ENCODE measurements around the gene C19orf67. TPM values are rescaled to one million over a fixed set of nuclear protein-coding genes. Genes with fewer than 3 reads are reported as not detected.

C19orf67 gene
- total RNA-seq, 1 donor from 2014 or later, result not detected

DNA sequence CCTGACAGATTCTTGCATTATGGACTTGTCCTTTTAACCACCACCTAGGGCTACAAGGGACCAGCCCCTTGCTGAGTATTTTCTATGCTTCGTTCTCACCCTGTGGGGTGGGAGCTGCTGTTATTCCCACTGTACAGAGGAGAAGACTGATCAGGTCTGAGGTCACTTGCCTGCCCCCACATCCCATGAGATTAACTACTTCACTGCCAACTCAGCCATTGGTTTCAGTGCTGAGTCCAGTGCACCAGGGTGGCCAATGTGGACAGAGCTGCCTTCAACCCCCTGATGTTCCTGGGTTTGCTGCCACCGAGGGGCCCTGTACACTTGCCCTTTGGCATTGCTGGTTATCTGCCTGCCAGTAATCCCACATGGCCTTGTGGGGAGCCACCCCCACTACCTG is 25.1 kb upstream of the C19orf67 start:
- no peak for DNase-seq (ENCODE audit: low read depth)

DNA sequence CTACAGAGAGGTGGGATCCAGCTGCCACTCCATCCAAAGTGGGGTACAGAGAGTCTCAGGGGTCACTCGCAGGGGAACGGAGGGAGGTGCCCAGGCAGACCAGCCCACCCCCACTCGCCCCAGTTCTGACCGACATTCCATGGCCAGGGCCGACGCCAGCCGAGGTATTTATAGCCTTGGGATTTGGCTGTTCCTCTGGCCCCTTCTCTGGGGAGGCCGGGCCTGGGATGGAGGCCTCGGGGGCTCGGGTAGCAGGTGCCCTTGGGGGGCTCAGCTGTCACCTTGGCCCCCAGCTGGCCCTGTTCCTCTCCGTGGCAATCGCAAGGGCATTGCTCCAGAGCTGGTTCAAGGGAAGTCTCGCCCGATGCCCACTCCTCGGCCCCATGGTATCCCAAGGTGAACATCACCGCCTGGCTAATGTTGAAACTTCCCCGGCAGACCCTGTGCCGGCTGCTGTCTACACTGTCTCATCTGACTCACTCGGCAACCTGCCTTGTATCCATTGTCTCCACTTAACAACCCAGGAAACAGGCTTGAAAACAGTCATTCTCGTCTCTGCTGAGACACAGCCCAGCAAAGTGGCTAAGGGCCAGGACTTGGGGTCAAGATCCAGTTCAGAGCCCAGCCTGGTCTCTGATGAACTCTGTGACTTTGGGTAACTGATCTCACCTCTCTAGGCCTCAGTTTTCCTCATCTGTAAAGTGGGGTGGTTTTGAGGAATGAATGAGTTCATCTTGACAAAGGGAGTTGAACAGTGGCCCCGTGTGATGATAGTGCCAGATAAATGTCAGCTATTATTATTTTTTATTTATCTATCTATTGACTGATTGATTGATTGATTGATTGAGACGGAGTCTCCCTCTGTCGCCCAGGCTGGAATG is 22.2 kb upstream of the C19orf67 start:
- no peak for DNase-seq (ENCODE audit: low read depth)

DNA sequence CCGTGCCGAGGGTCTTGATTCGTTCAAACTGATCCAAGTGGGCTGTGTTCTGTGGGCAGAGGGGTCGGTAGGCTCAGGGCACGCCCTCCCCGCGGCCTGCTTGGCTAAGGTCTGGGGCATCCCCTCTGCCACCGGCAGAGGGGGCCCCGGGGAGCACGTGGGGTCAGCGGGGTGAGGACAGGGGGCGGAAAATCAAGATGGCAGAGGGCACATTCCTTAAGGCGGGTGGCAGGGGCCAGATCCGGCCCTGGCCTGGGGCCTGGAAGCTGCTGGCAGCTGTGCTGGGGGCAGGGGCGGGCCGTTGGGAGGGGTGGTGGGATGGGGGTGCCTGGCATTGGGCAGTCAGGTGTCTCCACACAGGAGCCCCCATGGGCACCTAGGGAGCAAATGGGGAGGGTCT is 21.3 kb upstream of the C19orf67 start:
- DNase-seq (ENCODE audit: low read depth), result no peak

- DNase-seq (ENCODE audit: low read depth), result no peak
Observed at GRCh38 chr19:14105680-14106079, 20.1 kb upstream of the C19orf67 start.

GRCh38 chr19:14103310-14103709 is 17.7 kb upstream of the C19orf67 start:
- peak; percentile 61 for DNase-seq (ENCODE audit: low read depth)

DNA sequence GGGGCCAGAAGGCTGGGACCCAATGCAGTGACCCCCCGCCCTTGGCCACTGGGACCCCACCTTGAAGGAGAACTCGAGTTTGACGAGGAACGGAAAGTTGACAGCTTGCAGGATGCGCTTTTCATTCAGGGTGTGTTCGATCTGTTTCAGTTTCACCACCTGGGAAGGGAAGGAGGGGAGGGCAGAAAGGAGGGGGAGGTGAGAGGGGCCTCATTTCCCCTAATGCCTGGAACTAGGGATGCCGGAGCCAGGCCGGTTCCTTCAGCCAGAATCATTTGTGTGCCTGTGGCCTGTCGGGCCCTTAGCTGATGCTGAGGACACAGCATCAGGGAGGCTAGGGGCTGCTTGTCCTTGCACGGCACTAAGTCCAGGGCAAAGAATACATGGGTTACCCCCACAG is 17.2 kb upstream of the C19orf67 start:
- DNase-seq (ENCODE audit: low read depth), result no peak

DNA sequence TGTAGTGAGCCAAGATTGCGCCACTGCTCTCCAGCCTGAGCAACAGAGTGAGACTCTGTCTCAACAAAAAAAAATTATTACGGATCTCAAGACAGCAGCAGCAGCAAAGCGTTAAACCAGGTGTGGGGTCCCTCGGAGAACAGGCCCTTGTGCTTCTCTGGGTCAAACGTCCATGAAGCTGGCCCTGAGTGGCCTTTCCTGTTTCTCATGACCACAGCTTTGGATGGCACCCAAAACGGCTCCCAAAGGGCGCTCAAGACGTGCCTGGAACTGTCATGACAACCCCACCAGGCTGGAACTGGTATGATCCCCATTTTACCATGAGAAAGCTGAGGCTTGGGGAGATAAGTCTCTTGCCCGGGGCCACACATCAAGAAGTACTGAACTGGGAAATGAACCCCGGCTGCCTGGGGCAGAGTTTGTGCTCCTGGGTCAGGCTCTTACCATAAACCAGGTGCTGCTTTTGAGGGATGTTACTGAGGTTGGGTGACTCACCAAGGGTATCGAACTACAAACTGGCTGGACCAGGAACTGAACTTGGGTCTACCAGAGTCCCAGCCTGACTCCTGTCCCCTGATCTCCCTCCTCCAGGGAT is 16.6 kb upstream of the C19orf67 start:
- DNase-seq (ENCODE audit: low read depth), result no peak

GRCh38 chr19:14101003-14101545 is 15.5 kb upstream of the C19orf67 start:
- DNase-seq (ENCODE audit: low read depth), result no peak

DNA sequence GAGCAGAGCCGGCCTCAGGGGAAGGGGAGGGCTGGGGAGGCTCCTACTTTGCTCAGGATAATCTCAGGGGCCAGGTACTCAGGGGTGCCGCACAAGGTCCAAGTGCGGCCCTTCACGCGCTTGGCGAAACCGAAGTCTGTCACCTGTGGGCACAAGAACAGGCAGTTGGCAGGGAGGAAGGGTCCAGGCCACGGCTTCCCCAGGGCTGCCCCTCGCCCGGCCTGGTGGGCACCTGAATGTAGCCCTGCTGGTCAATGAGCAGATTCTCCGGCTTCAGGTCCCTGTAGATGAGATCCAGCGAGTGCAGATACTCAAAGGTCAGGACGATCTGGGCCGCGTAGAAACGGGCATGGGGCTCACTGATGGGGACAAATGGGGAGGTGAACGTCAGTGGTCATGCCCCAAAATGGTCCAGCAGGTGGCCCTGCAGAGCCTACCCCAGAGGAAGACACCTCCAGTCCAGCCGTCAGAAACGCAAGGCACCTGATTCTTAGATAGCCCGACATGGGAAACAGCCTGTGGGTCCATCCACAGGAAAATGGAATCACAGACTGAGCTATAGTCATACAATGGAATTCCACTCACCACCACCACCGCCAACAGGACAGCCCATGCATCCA is 12.1 kb upstream of the C19orf67 start:
- DNase-seq (ENCODE audit: low read depth), result no peak

- DNase-seq (ENCODE audit: low read depth), result no peak
Observed at GRCh38 chr19:14096272-14096992, 10.8 kb upstream of the C19orf67 start.

DNA sequence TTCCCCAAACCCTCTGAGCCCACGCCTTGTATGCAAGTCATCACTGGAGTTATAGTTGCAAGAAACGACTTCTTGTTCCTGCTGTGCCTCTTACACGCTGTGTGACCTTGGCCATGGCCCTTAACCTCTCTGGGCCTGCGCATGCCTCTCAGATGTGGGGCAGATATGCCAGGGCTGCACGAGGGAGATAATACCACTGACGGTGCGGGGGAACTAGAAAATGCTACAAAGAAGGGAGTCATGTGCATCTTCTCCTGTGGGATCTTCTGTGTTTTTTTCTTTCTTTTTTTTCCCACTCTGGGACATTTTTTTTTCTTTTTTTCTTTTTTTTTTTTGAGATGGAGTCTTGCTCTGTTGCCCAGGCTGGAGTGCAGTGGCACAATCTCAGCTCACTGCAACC is 9.3 kb upstream of the C19orf67 start:
- no peak for DNase-seq (ENCODE audit: low read depth)

- DNase-seq (ENCODE audit: low read depth), result no peak
Observed at GRCh38 chr19:14093117-14093823, 7.7 kb upstream of the C19orf67 start.

GRCh38 chr19:14091813-14092462 is 6.4 kb upstream of the C19orf67 start:
- no peak for DNase-seq (ENCODE audit: low read depth)

DNA sequence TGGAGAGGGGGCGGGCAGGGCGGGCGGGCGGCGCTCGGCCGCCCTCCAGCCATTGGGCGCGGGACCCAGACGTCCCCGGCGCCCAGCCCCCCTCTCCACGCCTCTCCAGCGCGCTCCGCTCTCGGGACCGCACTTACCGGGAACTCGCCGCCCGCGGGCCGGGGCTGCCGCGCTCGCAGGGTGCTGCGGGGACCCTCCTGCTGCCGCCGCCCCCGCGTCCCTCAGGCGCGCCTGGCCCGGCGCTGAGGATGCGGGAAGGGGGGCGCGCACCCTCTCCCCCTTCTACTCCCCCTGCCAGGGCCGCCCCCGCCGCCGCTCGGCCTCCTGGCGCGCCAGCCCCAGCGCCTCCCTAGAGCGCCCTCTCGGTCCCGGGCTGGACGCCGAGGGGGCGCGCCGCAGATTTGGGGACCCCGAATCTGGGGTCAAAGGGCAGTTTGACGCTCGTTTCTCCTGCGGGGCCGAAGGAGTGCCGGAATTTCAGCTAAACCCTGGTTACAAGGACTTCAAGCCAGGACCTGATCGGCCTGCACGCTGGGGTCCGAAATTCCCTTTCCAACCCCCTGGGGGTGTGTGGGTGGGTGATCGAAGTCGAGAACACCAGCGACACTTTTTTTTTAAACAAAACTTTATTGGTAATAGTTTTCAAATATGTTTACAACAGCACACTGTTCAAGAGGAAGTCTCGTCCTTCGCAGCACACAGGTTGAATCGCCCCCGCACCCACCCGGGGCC is 5.7 kb upstream of the C19orf67 start:
- peak; percentile 68 for DNase-seq (ENCODE audit: low read depth)

- peak; percentile 83 for DNase-seq (ENCODE audit: low read depth)
Observed at GRCh38 chr19:14090509-14091080, 5.0 kb upstream of the C19orf67 start, which contains the start of gene SAMD1. TSS of gene SAMD1 (minus strand) at chr19:14090751.

DNA sequence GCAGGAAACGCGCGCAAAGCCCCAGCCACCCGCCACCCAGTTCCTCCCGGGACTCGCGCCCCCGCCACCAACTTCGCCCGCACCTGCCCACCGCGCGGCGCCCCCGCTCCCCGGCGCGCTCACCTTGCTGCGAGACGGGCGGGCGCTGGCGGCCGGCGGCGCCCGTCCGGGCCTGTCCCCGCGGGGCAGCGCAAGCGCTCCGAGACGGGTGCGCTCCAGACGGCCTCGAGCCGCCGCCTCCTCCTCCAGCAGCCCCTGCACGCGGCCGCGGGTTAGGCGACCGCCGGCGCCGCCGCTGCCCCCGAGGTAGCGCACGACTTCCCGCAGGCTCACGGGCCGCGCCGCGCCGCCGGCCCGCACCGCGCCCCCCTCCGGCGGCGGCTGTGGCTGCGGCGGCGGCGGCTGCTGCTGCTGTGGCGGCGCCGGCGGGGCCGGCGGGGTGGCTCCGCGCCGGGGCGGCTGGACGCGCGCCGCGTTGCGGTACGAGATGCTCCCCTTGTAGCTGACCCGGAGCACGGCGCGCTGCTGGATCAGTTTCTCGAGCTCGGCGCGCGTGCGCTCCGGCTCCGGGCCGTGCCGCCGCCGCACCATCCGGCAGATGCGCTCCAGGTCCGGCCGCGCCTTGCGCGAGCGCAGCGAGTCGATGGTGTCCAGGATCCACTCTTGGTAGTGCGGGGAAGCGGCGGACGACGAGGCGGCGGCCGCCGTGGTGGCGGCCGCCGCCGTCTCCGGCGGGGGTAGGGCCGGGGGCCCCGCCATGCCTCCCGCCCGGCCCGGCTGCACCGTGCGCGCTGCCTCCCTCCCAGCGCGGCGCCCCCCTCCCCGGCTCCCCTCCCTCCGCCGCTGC is 4.3 kb upstream of the C19orf67 start:
- DNase-seq (ENCODE audit: low read depth), result peak; percentile 62

DNA sequence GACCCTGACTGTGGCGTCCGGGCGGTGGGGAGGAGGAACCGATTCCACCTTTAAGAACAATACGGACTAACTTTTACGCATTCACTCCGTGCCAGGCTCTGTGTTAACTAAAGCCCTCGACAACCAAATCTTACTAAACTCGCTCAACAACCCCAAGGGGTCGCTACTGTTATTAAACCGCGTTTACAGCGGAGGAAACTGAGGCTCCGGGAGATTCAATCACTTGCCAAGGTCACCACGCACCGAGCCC is 3.8 kb upstream of the C19orf67 start:
- DNase-seq (ENCODE audit: low read depth), result no peak

DNA sequence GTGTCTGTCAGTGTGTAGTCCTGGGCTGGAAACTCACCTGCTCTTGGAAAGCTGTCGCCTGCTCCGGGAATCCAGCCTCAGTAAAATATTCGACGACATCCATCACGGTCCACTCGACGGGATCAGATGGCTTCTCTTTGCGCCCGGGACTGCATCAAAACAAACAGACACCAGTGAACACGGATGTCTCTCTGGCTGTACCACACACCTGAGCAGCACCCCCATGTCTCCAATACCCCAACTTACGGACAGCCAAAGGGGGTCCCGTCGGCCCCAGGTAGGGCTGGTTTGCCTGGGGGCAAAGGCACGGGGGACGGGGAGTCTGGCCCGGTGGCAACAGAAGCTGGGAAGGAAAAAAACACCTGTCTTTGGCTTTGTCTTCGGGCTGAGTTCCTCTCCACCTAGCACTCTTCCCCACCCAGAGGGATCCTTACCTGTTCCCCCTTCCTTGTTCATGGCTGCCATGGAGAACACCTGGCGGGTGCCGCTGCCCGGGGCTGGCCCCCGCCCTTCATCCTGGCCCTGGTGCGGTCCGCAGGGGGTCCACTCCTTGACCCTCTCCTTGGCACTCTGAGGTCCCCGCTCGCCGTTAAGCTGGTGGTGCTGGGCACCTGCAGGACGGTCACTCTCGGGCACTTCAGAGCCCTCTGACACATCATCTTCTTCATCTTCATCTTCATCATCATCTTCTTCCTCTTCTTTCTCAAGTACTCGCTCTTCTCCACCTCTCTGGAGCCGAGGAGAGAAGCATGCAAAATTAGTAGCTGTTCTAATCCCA is 3.2 kb upstream of the C19orf67 start:
- DNase-seq (ENCODE audit: low read depth), result no peak
